VCaP (cell line): ENCODE data around the gene ASF1A.

Source experiments
- H3K27ac ChIP-seq: fragments of 450-650 bp; 2 replicates; pipeline ENCODE4 v1.5.1; 2017
- TF ChIP-seq, protein P1 (sequence below): fragments of 450-650 bp; conservative IDR thresholded peaks from 2 replicates; pipeline ENCODE4 v1.5.1; 2017; ENCODE audit warnings: mild to moderate bottlenecking, moderate library complexity

Gene ASF1A

DNA sequence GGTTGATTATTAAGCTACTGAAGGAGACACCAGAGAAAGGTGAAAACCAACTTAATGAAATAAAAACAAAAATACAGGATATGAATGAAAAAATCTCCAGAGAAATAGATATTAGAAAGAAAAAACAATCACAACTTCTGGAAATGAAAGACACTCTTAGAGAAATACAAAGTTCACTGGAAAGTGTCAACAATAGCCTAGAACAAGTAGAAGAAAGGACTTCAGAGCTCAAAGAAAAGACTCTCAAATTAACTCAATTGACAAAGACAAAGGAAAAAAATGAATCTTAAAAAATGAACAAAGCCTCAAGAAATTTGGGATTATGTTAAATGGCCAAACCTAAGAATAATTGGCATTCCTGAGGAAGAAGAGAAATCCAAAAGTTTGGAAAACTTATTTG, 51.3 kb downstream of the ASF1A start:
- TF ChIP-seq, protein P1, sequence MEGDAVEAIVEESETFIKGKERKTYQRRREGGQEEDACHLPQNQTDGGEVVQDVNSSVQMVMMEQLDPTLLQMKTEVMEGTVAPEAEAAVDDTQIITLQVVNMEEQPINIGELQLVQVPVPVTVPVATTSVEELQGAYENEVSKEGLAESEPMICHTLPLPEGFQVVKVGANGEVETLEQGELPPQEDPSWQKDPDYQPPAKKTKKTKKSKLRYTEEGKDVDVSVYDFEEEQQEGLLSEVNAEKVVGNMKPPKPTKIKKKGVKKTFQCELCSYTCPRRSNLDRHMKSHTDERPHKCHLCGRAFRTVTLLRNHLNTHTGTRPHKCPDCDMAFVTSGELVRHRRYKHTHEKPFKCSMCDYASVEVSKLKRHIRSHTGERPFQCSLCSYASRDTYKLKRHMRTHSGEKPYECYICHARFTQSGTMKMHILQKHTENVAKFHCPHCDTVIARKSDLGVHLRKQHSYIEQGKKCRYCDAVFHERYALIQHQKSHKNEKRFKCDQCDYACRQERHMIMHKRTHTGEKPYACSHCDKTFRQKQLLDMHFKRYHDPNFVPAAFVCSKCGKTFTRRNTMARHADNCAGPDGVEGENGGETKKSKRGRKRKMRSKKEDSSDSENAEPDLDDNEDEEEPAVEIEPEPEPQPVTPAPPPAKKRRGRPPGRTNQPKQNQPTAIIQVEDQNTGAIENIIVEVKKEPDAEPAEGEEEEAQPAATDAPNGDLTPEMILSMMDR, result no peak
- no peak overlapping the region for H3K27ac ChIP-seq

DNA sequence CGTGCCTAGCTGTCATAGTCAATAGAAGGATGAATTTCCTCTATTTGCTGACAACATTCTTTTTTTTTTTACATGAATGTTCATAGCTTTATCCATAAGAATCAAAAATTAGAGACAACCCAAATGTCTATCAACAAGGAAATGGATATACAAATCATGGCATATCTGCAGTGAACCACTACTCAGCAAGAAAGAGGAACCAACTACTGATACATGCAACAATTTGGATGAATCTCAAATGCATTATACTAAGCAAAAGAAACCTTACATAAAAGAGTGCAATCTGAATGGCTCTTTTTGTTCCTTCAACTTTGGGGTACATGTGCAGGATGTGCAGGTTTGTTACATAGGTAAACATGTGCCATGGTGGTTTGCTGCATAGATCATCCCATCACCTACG, 58.7 kb downstream of the ASF1A start:
- TF ChIP-seq, protein P1, result no peak
- no peak overlapping the region for H3K27ac ChIP-seq

DNA sequence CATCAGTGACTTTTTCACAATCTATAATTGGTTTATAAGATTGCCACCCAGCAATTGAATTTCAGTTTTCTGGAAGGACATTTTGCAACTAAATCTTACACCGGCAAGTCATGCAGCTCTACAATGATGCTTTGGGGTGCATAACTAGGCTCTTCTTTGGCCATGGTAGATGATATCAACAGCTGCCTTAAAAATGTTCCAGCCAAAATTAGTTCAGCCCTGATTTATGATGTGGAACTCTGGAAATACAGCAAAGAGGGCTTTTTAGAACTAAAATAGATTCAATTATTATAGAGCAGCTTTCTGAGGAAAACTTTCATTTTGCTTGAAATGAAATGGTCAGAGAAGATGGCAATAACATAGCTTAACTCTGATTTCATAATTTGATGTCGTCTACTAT, 59.4 kb downstream of the ASF1A start:
- TF ChIP-seq, protein P1, result no peak
- H3K27ac ChIP-seq, result no peak overlapping the region
